NCI-H524 (cell line): ENCODE measurements around the gene SH2B2.
"Not testable (repeated sequence)": the region's sequence is repeated elsewhere in the genome, so short reads cannot be mapped to it uniquely, and the experiment has no call there.

Source experiments
- DNase-seq, 2 experiments: peaks; one replicate each; lab custom pipeline; 2025; lab: John Stamatoyannopoulos, UW

The SH2B2 gene

DNA sequence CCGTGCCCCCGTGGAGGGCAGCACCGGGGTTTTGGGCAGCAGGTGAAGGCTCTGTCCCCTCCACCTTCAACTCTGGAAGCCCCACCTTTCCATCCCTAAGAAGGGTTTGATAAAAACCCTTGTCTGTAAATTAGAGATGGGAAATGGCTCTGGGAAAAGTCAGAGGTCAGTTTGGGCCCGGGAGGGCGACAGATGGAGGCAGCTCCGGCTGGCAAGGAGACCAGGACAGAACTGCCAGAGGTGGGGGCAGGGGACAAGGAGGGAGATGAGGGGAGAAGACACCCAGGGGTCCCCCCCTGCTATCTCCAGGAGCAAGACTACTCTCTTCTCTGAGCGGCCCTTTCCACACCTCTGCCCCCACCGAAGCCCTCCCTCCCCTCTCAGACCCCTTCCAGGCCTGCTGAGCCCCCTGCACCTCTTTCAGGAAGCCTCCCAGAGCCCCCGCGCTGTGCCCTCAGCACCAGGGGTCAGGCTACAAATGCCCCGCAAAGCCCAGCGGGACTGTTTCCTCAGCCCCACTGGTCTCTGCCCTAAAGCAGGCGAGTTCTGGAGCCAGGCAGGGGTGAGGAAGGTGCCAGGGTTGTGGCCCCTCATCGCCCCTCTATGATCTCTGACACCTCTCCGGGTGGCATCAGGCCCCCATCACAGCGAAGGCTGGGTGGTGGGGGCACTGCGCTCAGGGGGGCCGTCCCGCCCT is 980 bp upstream of the SH2B2 start:
- no peak for DNase-seq

DNA sequence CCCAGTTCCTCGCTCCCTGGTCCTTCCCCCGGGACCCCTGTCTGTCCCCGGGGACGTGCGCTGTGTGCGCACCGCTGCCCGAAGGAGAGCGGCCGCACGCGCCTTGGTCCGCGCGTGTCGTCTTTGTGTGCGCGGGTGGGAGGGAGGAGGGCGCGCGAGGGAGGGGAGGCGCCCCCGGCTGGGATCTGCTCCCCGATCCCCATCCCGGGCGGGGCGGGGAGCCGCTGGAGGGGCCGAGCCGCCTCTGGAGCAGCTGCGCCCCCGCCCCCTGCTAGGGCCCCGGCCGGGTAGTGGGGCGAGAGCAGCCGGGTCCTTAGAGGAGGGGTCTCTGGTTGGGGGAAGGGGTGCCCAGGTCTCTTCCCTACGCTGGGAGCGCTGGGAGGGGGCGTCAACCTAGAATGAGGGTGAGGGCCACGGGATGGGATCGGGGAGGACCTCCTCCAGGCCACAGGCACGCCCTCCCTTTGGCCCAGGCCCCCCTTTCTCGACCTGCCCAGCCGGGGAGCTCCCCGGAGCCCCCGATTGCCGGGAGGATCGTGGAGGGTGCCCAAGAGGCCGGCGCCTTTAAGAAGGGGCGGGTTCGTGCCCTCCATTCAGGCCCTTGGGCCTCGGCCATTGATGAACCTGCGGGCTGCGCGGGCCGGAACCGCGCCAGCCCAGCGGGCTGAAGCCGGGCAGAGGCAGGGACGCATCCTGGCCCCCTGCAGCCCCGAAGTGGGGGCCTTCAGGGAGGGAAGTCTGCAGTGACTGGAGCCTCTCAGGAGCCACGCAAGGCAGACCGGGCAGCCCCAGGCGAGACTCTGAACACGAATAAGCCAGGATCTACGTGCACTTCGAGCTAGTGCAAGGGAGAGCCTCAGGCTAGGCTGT is 678 bp downstream of the SH2B2 start:
- DNase-seq, result peak in 1 of 2 experiments; percentile 57

DNA sequence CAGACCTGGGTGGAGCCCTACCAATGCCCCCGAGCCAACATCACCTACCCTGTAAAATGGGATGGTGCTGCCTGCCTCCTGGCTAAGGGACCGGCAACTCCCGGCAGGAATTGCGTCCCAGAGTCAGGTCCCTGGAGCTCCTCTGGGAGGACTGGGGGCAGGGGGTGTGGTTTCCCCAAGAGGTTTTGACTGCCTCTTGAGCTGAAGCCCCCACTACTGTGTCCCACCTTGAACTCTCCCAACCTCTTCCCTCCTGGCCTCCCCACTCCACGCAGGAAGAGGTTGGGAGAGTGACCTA is 1.3 kb downstream of the SH2B2 start:
- DNase-seq, result no peak

DNA sequence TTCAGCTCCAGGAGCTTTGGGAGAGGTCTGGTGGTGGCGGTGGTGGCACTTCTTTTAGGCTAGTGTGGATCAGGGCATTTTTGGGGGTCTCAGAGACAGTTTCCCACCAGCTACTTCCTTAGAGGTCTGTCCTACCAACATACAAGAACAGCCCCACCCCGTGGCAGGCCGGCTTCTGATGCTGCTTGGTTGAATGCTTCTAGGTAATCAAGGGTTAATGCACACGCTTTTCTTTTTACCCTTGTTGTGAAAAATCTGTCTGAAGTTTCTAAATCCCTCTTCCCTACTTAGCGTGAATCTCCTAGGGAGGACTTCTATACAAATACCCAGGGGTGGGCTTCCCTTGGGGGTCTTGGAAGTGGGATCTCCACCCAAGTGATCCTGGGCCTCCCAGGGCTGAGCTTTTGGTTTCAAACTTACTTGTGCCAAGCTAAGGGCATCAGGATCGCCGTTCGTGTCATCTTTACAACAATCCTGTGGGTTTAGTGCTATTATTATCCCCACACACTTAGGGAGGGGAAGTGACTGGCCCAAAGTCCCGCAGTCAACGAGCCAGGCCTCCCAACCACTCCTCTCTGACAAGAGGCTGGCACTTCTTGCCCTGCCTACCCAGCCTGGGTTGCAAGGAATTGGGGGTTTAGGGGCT is 1.7 kb downstream of the SH2B2 start:
- DNase-seq, result peak in 1 of 2 experiments; percentile 12

DNA sequence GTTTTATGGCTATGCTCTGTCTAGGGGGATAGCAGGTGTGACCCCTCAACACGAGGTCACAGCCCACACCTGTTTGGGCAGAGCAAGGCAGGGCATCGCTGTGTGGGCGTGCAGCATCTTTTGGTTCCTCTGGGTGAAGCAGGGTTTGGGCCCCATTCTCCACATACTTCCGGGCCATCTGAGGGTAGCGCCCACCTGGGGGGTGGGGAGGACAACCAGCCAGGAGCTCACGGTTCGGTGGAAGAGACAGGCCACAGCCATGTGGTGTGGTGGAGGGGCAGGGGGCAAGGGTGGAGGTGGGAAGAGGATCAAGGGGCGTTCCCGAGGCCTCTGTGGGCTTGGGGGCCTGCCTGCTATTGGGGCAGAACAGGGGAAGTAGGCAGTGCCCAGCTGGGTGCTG is 2.4 kb downstream of the SH2B2 start:
- no peak for DNase-seq

DNA sequence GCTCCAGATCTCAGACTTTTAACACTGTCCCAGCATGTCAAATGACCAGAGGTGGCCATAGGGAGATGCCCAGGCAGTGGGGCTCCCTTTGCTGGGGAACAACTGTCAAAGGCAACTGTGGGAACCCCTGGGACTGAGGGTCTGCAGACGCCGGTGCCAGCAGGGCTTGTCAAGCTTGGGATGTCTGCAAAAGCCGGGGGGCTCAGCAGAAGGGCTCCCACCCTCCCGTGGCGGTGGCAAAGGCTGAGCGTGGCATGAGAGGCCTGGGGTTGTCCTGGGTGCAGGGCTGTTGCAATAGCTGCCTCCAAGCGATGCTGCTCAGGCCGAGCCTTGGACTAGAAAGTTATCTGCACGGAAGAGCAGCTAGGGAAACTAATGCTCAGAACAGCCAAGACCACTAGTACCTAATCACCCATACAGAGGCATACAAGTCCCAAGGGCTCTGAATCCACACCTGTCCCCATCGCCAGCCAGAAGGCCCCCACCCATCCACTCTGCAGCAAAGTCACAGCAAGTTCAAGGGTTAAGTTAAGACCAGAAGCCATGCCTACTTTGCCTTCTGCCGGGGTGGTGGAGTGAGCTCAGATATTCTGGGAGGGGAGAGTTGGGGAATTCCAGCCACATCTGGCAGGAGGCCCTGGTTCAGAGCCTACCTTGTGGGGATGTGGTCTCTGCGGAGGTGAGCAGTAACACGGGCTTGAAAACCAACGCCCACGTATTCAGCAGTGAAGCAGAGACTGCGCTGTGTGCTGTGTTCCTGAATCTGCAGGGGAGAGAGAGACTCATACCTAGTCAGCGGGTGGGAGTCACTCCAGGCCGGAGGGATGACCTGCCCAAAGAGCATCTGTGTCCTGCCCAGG is 4.6 kb downstream of the SH2B2 start:
- DNase-seq, result no peak

DNA sequence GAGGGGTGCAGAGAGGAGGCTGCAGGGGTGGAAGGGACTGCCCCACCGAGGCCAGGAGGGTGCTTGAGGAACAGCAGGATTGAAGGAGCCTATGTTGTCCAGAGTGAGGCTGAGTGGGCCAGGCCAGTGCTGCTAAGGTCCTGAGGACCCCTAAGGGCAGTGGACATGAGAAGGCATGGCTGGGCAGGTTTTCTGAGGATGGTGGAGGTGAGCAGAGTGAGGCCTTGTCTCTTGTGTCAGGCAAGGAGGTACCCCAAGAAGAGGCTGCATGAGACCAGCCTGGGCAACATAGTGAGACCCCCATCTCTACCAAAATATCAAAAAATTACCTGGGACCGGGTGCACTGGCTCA is 5.2 kb downstream of the SH2B2 start:
- DNase-seq, result no peak

DNA sequence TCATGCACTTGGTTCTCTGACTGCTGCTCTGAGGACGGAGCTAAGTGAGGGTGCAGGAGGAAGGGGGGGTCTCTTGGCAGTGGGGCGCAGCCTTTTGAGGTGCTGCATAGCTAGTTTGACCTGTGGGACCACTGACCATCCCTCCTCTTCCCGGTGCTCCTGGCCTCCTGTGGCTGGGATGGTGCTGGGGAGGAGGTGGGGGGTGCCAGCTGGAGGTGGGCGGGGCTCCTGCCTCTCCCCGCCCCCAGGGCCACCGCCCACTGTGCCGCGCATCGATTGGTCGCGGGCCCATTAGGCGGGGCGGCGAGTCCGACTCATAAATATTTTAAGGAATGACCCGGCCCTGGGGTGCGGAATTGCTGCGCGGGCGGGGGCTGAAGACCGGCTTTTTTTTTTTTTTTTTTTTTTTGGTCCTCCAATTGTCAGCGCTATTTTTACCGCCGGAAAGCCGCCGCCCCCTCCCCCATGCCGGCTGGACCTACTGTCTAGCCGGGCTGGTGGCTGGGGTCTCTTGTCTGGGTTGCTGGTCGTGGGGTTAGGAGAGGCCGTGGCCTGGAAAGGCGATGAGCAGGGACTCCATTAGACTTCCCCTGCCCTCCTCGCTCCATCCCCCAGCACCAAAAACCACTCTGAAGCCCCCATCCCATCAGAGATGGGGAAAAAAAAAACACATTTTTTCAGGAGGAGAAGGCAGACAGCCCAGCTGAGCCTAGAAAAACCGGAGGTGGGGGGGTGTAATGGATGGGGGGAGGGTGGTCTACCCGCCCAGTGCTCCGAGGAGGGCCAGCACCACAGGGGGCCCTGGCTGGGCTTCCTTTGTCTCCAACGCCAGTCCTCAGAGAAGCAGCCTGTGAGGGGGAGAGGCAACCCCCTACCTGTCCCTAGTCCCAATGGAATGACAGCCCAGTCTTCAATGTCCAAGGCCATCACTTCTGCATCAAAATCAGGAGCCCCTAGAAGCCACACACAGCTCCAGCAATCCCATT is 6.4 kb downstream of the SH2B2 start:
- no peak for DNase-seq

DNA sequence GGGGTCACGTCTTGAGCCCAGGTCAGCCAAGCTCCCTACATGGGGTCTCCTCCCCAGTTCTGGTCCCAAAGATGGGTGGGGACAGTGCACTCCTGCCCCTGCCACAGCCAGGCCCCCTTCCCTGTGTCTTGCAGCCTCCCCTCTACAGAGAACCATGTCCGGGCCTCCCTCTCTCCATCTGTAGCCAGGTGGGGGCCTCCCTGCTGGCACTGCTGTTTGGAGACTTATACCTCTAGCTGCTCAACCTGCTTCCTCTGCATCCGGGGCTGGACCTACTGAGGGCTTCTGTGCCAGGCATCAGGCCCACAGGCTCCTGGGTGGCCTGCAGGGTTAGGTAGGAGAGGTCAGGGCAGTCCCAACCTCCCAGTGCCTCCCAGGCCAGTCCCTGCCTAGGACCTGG is 7.9 kb downstream of the SH2B2 start:
- DNase-seq, result no peak

DNA sequence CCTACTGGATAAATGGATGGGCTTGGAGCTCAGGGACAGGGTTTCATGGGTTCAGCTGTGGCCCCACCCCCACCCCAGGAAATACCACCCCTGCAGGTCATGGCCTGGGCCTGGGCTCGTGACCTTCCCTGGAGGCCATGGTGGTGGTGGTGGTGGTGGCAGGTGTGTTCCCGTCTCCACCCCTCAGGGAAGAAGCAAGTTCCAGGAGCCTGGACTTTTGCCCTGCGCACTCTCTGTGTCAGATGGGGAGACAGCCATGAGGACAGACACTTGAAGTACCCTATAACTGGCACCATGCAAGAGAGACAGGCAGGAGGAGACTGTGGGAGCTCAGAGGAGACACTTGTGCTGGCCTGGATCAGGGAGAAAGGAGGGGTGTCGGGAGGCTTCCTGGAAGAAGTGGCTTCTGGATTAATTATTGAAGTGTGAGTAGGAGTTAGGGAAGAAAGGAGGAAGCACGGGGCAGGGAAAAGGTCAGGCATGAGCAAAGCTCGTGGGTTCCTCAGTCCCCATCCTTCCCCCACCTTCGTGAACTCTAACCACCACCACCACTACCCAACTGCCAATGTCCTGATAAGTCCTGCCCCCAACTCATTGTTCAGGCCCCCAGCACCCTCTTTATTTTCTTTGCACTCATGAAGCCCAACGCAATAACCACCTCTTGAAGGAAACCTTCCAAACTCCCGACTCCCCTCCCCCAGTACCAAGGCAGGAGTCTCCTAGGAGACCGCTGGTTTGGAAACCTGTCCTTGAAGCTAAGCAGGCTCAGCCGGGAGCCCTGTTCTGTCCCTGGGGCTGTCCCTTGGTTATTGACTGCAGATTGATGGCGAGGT is 8.9 kb downstream of the SH2B2 start:
- no peak for DNase-seq

DNA sequence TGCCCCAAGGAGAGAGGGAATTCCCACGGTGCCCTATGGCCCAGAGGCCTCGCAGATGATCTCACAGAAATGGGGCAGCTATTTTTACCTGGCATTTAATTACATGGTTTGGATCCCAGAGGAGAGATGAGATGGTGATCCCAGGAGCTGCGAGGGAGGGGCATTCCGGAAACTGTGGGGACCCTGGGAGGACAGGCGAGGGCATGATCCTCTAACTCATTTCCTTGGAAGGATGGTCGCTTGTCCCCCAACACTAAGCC is 9.4 kb downstream of the SH2B2 start:
- DNase-seq, result no peak

DNA sequence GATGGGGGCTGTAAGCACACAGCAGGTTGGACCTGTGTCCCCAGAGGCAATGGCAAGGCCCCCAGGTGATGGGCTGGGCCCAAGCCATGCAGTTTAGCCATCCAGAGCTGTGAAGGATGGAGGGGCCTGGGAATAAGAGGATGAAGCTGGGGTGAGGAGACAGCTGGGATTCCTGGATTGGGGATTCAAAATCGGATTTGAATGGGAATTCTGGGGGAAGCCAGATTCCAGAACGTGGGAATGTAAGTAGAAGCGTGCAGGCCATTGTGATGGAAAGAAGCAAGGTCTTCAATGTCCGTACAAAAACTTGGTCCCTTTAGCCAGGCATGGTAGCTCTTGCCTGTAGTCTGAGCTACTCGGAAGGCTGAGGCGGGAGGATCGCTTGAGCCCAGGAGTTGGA is 9.8 kb downstream of the SH2B2 start:
- no peak for DNase-seq

DNA sequence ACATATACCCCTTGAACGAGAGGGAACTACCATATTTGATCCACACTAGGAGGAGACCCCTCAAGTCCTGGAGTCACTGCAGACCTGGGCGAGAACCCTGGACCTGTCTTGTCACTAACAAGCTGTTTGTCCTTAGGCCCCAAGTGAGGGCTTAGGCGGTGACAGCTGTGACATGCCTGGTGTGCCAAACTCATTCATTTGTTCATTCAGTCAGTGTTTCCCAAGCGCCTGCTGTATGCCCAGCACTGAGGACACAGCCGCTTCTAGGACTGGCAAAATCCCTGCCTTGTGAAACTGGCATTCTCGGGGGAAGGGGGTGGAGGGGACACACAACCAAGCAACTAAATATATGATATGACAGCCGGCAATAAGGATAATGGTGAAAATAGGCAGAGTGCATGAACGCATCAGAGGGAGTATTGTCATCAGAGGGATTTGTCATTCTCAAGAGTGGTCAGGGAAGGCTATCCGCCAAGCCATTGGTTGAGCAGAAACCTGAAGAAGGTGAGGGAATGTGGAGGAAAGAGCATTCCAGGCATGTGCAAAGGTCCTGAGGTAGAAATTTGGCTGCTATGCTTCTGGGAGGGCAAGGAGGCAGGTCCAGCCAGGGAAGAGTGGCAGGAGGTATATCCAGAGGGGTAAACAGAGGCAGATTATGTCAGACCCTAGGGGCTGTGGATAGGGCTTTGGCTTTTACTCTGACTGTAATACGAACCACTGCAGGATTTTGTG is 11.0 kb downstream of the SH2B2 start:
- no peak for DNase-seq

DNA sequence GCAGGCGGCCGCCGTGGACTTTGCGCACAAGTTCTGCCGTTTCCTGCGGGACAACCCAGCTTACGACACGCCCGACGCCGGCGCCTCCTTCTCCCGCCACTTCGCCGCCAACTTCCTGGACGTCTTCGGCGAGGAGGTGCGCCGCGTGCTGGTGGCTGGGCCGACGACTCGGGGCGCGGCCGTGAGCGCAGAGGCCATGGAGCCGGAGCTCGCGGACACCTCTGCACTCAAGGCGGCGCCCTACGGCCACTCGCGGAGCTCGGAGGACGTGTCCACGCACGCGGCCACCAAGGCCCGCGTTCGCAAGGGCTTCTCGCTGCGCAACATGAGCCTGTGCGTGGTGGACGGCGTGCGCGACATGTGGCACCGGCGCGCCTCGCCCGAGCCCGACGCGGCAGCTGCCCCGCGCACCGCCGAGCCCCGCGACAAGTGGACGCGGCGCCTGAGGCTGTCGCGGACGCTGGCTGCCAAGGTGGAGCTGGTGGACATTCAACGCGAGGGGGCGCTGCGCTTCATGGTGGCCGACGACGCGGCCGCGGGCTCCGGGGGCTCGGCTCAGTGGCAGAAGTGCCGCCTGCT is 14.1 kb downstream of the SH2B2 start:
- no peak for DNase-seq

DNA sequence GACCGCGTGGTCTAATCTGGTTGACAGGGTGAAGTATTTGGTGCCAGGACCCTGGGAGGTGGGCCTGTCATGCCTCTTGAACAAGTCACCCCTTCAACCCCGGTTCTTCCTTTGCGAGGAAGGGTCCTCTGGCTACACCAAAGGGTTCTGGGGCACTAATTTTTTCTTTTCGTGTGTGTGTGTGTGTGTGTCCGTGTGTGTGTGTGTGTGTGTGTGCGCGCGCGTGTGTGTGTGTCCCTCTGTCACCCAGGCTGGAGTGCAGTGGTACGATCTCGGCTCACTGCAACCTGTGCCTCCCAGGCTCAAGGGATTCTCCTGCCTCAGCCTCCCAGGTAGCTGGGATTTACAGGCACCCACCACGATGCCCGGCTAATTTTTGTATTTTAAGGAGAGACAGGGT is 14.7 kb downstream of the SH2B2 start:
- DNase-seq, result not testable (repeated sequence)

DNA sequence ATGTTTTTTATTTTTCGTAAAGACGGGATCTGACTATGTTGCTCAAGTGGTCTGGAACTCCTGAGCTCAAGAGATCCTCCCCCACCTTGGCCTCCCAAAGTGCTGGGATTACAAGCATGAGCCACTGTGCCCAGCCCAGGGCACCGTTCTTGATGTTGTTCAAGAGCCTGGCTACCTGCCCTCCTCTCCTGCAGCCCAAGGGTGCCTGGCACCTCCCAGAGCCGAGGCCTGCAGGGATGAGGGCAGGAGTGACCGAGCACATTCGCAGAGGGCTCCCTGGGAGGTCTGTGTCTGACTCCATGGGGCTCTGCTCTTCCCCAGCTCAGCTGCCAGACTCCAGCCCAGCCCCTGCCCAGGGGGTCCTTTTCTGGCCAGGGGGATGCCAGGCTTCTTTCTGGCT is 15.4 kb downstream of the SH2B2 start:
- no peak for DNase-seq

DNA sequence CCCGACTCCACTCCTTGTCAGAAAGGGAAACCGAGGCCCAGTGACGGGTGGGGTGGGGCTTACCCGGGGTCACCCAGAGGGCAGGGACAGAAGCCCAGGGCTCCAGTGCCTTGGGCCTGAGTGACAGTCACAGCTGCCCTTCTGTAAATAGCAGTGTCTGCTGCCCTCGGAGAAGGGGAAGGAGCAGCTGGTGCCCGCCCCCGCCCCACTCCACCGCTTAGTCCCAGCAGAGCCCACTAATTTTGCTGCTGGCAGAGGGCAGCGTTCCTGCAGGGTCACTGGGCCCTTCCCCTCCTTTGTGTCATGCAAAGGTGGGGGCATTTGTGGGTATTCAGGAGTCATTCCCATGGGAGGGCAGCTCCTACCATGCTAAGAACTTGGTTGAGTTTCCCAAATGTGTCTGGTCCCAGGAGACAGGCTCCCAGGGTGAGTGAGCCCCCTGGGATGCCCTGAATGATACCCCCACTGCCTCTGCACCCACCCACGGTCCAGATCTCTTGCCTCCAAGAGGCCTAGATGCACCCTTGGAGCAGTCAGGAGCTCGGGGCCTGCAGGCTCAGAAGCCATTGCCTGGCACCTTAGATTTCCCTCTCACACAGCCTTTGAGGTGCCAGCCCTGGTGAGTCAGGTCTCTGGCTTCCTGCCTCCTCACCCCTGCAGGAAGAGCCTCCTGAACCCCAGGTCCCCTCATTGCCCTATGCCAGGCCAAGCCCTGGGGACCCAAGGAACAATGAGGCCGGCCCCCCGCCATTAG is 17.2 kb downstream of the SH2B2 start:
- DNase-seq, result peak; percentile 81 to 88

DNA sequence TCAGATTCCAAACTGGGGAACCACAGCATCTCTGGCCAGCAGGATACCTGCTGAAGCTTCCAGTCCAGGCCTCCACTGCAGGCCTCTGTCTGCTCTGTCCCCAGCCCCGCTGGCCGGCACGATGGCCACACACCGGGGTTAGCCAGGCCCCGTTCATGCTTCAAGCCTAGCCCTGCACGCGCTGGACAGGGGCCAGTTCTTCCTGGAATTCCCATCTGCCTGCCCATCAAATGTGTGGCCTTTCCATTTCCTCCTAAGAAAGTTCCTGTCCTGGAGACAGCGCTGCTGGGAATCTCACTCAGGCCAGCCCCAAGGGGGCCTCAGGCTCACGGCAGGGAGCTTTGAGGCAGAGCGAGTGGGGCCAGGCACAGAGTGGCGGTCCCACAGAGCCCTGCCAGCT is 18.0 kb downstream of the SH2B2 start:
- peak in 1 of 2 experiments; percentile 16 for DNase-seq
